ENCODE results near the gene SETMAR. TPM values are rescaled to one million over a fixed set of nuclear protein-coding genes. Genes with fewer than 3 reads are reported as not detected.

SETMAR gene
- 1 to 10 TPM; 7.1 to 9.7 TPM for total RNA-seq
- 1 to 10 TPM; 4.5 TPM for polyA plus RNA-seq

- peak; percentile 88 for DNase-seq (ENCODE audit: low spot score)
- Histone ChIP-seq H3K27ac (ENCODE audit: low read depth in 1 of 2, low read length in 2 of 2) (peak within 1 kb of the TSS; percentile 75 to 93), H3K27me3 (ENCODE audit: control insufficient read depth in 4 of 4, insufficient read depth in 4 of 4, low read length in 3 of 4) (no peaks in the 10 kb centered on the region), H3K9ac (ENCODE audit: low read depth in 1 of 2, low read length in 2 of 2) (peak within 1 kb of the TSS; percentile 42 to 67), H3K36me3 (ENCODE audit: control insufficient read depth in 4 of 4, insufficient read depth in 3 of 4, low read depth in 1 of 4, low read length in 3 of 4) (peaks cover 0 to 2% (median 0%) of the 10 kb centered on the region in 4 donors), H3K9me3 (ENCODE audit: control insufficient read depth in 4 of 4, low read length in 3 of 4) (no peaks in the 10 kb centered on the region), H3K4me3 (ENCODE audit: low read depth in 1 of 3, low read length in 3 of 3) (peak within 1 kb of the TSS; percentile 53 to 91 (median 77)), H3K4me1 (ENCODE audit: control insufficient read depth in 4 of 4, insufficient read depth in 4 of 4, low read length in 3 of 4) (peaks cover 0 to 12% (median 5%) of the 10 kb centered on the region in 4 donors)
- TF ChIP-seq, protein P1, sequence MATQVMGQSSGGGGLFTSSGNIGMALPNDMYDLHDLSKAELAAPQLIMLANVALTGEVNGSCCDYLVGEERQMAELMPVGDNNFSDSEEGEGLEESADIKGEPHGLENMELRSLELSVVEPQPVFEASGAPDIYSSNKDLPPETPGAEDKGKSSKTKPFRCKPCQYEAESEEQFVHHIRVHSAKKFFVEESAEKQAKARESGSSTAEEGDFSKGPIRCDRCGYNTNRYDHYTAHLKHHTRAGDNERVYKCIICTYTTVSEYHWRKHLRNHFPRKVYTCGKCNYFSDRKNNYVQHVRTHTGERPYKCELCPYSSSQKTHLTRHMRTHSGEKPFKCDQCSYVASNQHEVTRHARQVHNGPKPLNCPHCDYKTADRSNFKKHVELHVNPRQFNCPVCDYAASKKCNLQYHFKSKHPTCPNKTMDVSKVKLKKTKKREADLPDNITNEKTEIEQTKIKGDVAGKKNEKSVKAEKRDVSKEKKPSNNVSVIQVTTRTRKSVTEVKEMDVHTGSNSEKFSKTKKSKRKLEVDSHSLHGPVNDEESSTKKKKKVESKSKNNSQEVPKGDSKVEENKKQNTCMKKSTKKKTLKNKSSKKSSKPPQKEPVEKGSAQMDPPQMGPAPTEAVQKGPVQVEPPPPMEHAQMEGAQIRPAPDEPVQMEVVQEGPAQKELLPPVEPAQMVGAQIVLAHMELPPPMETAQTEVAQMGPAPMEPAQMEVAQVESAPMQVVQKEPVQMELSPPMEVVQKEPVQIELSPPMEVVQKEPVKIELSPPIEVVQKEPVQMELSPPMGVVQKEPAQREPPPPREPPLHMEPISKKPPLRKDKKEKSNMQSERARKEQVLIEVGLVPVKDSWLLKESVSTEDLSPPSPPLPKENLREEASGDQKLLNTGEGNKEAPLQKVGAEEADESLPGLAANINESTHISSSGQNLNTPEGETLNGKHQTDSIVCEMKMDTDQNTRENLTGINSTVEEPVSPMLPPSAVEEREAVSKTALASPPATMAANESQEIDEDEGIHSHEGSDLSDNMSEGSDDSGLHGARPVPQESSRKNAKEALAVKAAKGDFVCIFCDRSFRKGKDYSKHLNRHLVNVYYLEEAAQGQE (IDR thresholded peaks at IDR 0.05), result peak; percentile 10
- TF ChIP-seq GABPA (IDR thresholded peaks at IDR 0.05 in 1 of 2, conservative IDR thresholded peaks at IDR 0.05 in 1 of 2), result peak in 1 of 2 donors; percentile 11
- TF ChIP-seq SP1 (IDR thresholded peaks at IDR 0.05), result peak; percentile 11
- no peak for TF ChIP-seq RAD21 (IDR thresholded peaks at IDR 0.05)
- WGBS, result 1% methylated on average over 62 of the region's 62 CpGs
Measured at GRCh38 chr3:4303187-4304123, at the start of gene SETMAR. TSS of gene SETMAR (plus strand) at chr3:4303369. CDS start at chr3:4303371, 2 bp downstream.

DNA sequence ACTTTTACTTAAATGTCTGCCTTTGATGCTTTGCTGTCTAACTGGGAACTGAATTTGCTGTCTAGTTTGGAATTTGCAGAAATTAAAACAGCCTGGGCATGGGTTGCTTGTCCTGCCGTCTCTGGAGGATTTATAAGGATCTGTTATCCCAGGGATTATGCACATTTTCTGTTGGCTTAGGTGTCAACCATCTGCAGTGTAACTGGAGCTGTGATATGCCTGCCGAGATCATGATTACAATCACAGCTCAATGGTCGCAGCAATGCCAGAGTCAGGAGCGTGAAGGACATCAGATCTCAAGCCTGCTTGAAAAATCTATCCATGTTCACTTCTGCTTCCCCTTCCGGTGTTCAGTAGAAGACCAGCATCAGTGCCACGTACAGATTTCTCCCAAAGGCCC is 41.8 kb upstream of the SETMAR start:
- WGBS, result 88% methylated on average over 6 of the region's 6 CpGs
- H3K27me3 ChIP-seq (ENCODE audit: control insufficient read depth in 4 of 4, insufficient read depth in 4 of 4, low read length in 3 of 4), result no peaks in the 10 kb centered on the region
- H3K9me3 ChIP-seq (ENCODE audit: control insufficient read depth in 4 of 4, low read length in 3 of 4), result no peaks in the 10 kb centered on the region
- no peak for DNase-seq (ENCODE audit: low spot score)
- H3K9ac ChIP-seq (ENCODE audit: low read depth in 1 of 2, low read length in 2 of 2), result no peak overlapping the region
- no peaks in the 10 kb centered on the region for H3K36me3 ChIP-seq (ENCODE audit: control insufficient read depth in 4 of 4, insufficient read depth in 3 of 4, low read depth in 1 of 4, low read length in 3 of 4)
- no peak for TF ChIP-seq FOXA1 (IDR thresholded peaks at IDR 0.05)
- no peak for TF ChIP-seq HNF4G (IDR thresholded peaks at IDR 0.05)
- TF ChIP-seq, protein P2, sequence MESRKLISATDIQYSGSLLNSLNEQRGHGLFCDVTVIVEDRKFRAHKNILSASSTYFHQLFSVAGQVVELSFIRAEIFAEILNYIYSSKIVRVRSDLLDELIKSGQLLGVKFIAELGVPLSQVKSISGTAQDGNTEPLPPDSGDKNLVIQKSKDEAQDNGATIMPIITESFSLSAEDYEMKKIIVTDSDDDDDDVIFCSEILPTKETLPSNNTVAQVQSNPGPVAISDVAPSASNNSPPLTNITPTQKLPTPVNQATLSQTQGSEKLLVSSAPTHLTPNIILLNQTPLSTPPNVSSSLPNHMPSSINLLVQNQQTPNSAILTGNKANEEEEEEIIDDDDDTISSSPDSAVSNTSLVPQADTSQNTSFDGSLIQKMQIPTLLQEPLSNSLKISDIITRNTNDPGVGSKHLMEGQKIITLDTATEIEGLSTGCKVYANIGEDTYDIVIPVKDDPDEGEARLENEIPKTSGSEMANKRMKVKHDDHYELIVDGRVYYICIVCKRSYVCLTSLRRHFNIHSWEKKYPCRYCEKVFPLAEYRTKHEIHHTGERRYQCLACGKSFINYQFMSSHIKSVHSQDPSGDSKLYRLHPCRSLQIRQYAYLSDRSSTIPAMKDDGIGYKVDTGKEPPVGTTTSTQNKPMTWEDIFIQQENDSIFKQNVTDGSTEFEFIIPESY (IDR thresholded peaks at IDR 0.05), result no peak
- TF ChIP-seq SP1 (IDR thresholded peaks at IDR 0.05), result no peak
- no peak for TF ChIP-seq JUND (IDR thresholded peaks at IDR 0.05)
- TF ChIP-seq EGR1 (IDR thresholded peaks at IDR 0.05; ENCODE audit: low read depth in 2 of 2), result no peak
- TF ChIP-seq NR2F2 (IDR thresholded peaks at IDR 0.05), result no peak
- TF ChIP-seq RXRA (IDR thresholded peaks at IDR 0.05), result no peak
- TF ChIP-seq GABPA (IDR thresholded peaks at IDR 0.05 in 1 of 2, conservative IDR thresholded peaks at IDR 0.05 in 1 of 2), result no peak
- TF ChIP-seq CTCF (IDR thresholded peaks at IDR 0.05; ENCODE audit: low read depth, low read length, missing input control), result no peak
- TF ChIP-seq HNF4A (conservative IDR thresholded peaks at IDR 0.05), result no peak
- no peak overlapping the region for H3K27ac ChIP-seq (ENCODE audit: low read depth in 1 of 2, low read length in 2 of 2)
- no peaks in the 10 kb centered on the region for H3K4me1 ChIP-seq (ENCODE audit: control insufficient read depth in 4 of 4, insufficient read depth in 4 of 4, low read length in 3 of 4)
- H3K4me3 ChIP-seq (ENCODE audit: low read depth in 1 of 3, low read length in 3 of 3), result no peak overlapping the region
